HEK293 (cell line): ENCODE data around the gene USP26.
"Not testable (repeated sequence)": the region's sequence is repeated elsewhere in the genome, so short reads cannot be mapped to it uniquely, and the experiment has no call there.

Experiments
- CTCF ChIA-PET: fragments of 350-600 bp; formaldehyde crosslinking; extraction: SDS; loops from one replicate; lab custom pipeline; 2021; ENCODE audit warnings: antibody characterized with exemption; lab: Yijun Ruan, JAX
- POLR2A ChIA-PET: fragments of 300-600 bp; formaldehyde crosslinking; extraction: SDS; loops from one replicate; lab custom pipeline; 2020; ENCODE audit warnings: antibody characterized with exemption, inconsistent platforms; lab: Yijun Ruan, JAX
- H3K27ac ChIP-seq: fragments of 200-500 bp; sonication (Bioruptor generic); 2 replicates; pipeline ENCODE4 v1.5.1; 2014; ENCODE audit warnings: low read depth, low read length, control low read depth, inconsistent platforms; ENCODE audit errors: extremely low read depth
- H3K36me3 ChIP-seq, 2 experiments: fragments of 200-500 bp in 1 of 2; sonication (Bioruptor generic) in 1 of 2; 1 replicate in 1 of 2; 2 replicates in 1 of 2; pipeline ENCODE4 v1.5.1; 2014 to 2017; ENCODE audit warnings: inconsistent platforms in 2 of 2, low read length in 2 of 2; ENCODE audit not compliant: control insufficient read depth in 2 of 2, insufficient read depth in 1 of 2
- H3K4me1 ChIP-seq: fragments of 200-500 bp; sonication (Bioruptor generic); 2 replicates; pipeline ENCODE4 v1.5.1; 2014; ENCODE audit warnings: mild to moderate bottlenecking, low read length, inconsistent platforms; ENCODE audit not compliant: control insufficient read depth, insufficient read depth
- H3K4me3 ChIP-seq: 2 replicates; pipeline ENCODE4 v1.5.1; 2011; ENCODE audit warnings: low read depth, mild to moderate bottlenecking, control low read depth, low read length, moderate library complexity
- H3K9me3 ChIP-seq: fragments of 200-500 bp; sonication (Bioruptor generic); 2 replicates; pipeline ENCODE4 v1.5.1; 2014; ENCODE audit warnings: low read depth, low read length, inconsistent platforms; ENCODE audit not compliant: control insufficient read depth, insufficient read depth
- ZNF146 ChIP-seq: fragments of 450-650 bp; formaldehyde crosslinking; IDR thresholded peaks from 2 replicates; pipeline ENCODE4 v1.5.1; 2016; ENCODE audit warnings: missing biosample characterization, missing genetic modification characterization
- ZNF580 ChIP-seq: fragments of 450-650 bp; formaldehyde crosslinking; IDR thresholded peaks from 2 replicates; pipeline ENCODE4 v1.5.1; 2016; ENCODE audit warnings: missing biosample characterization, missing genetic modification characterization

USP26 gene

GRCh38 chrX:132980035-132980434 lies 116.9 kb downstream of the USP26 start:
- CTCF ChIA-PET, result interaction anchor here (0.6 to 1.0 kb wide), 2 partner anchors 25 to 354 kb away, joined by 3 to 4 read pairs; no protein-coding TSS in a partner anchor
- POLR2A ChIA-PET, result not testable (repeated sequence)
- peak; percentile 85 for TF ChIP-seq ZNF146 (tag by site-specific recombination)
- peak; percentile 53; the same call in 1 of the 2 replicates for TF ChIP-seq ZNF580

More at GRCh38 chrX:132980035-132980434, 116.9 kb downstream of the USP26 start:
- H3K4me1 ChIP-seq, H3K36me3 ChIP-seq, H3K4me3 ChIP-seq, H3K9me3 ChIP-seq, H3K27ac ChIP-seq: not testable (repeated sequence)
